GM23338 (cell line): ENCODE measurements around the gene LLGL2. TPM values are rescaled to one million over a fixed set of nuclear protein-coding genes. Genes with fewer than 3 reads are reported as not detected.

Source experiments
- ATAC-seq: fragments of 200-7000 bp; cut with Tn5 transposase; 3 replicates; pipeline ENCODE4 v1.9.1; 2020
- DNase-seq: peaks from one replicate; pipeline ENCODE4 v3.0.0-alpha.2; 2015; ENCODE audit warnings: low spot score
- H2AFZ ChIP-seq: fragments of 200-600 bp; sonication (generic); 2 replicates; pipeline ENCODE4 v1.8.0; 2016; ENCODE audit warnings: antibody characterized with exemption, mild to moderate bottlenecking, moderate library complexity
- H3F3A ChIP-seq: fragments of 200-600 bp; sonication (generic); replicated peaks from 2 replicates; pipeline ENCODE4 v1.8.0; 2017; ENCODE audit warnings: antibody characterized with exemption, mixed run types, low read depth
- H3K27ac ChIP-seq: fragments of 200-600 bp; sonication (generic); 2 replicates; pipeline ENCODE4 v1.6.1; 2016; ENCODE audit warnings: low read depth
- H3K27me3 ChIP-seq: fragments of 200-600 bp; sonication (generic); 2 replicates; pipeline ENCODE4 v1.8.0; 2016; ENCODE audit warnings: mild to moderate bottlenecking, mixed run types, moderate library complexity; ENCODE audit not compliant: insufficient read depth
- H3K36me3 ChIP-seq: fragments of 200-600 bp; sonication (generic); 2 replicates; pipeline ENCODE4 v1.8.0; 2016; ENCODE audit warnings: mild to moderate bottlenecking; ENCODE audit not compliant: insufficient read depth
- H3K4me1 ChIP-seq: fragments of 200-600 bp; sonication (generic); 2 replicates; pipeline ENCODE4 v1.8.0; 2016; ENCODE audit warnings: mild to moderate bottlenecking, moderate library complexity; ENCODE audit not compliant: insufficient read depth
- H3K4me2 ChIP-seq: fragments of 200-600 bp; sonication (generic); 2 replicates; pipeline ENCODE4 v1.7.1; 2017; ENCODE audit warnings: mixed run types
- H3K4me3 ChIP-seq: fragments of 200-600 bp; sonication (generic); 2 replicates; pipeline ENCODE4 v1.6.1; 2016; ENCODE audit warnings: mixed run types
- H3K79me2 ChIP-seq: fragments of 200-600 bp; sonication (generic); replicated peaks from 2 replicates; pipeline ENCODE4 v1.8.0; 2017; ENCODE audit warnings: mild to moderate bottlenecking; ENCODE audit not compliant: insufficient read depth
- H3K9me2 ChIP-seq: fragments of 200-600 bp; sonication (generic); 2 replicates; pipeline ENCODE4 v1.8.0; 2017; ENCODE audit not compliant: insufficient read depth
- H4K20me1 ChIP-seq: fragments of 200-600 bp; sonication (generic); replicated peaks from 2 replicates; pipeline ENCODE4 v1.8.0; 2017; ENCODE audit warnings: mild to moderate bottlenecking; ENCODE audit not compliant: insufficient read depth
- H3K27ac Mint-ChIP-seq: 2 replicates; pipeline ENCODE4 v1.8.0; 2020; ENCODE audit warnings: inconsistent platforms, mild to moderate bottlenecking, moderate library complexity, mixed read lengths
- H3K27me3 Mint-ChIP-seq: 3 replicates; pipeline ENCODE4 v1.8.0; 2022; ENCODE audit warnings: low read depth, mild to moderate bottlenecking, moderate library complexity, mixed read lengths, inconsistent platforms; ENCODE audit not compliant: insufficient read depth, poor library complexity
- H3K36me3 Mint-ChIP-seq: 3 replicates; pipeline ENCODE4 v1.8.0; 2021; ENCODE audit warnings: low read depth, mild to moderate bottlenecking, inconsistent platforms, moderate library complexity, mixed read lengths
- H3K4me1 Mint-ChIP-seq: 3 replicates; pipeline ENCODE4 v1.8.0; 2020; ENCODE audit warnings: mild to moderate bottlenecking, inconsistent platforms, mixed read lengths
- H3K4me3 Mint-ChIP-seq: 3 replicates; pipeline ENCODE4 v1.8.0; 2021; ENCODE audit warnings: moderate library complexity, mild to moderate bottlenecking, inconsistent platforms, mixed read lengths
- H3K9me3 Mint-ChIP-seq: 3 replicates; pipeline ENCODE4 v1.8.0; 2020; ENCODE audit warnings: moderate library complexity, mild to moderate bottlenecking, inconsistent platforms, mixed read lengths
- CREB1 ChIP-seq: fragments of 250-450 bp; sonication (Bioruptor Pico); IDR thresholded peaks from 2 replicates; pipeline ENCODE4 v1.5.0; 2020; ENCODE audit warnings: low read depth, mild to moderate bottlenecking, moderate library complexity
- ETS1 ChIP-seq: IDR thresholded peaks from 2 replicates; pipeline ENCODE4 v1.6.1; 2016; ENCODE audit warnings: antibody characterized with exemption
- EZH2phosphoT487 ChIP-seq: fragments of 200-600 bp; sonication (generic); IDR thresholded peaks from one replicate; pipeline ENCODE4 v1.8.1; 2018; ENCODE audit warnings: antibody characterized with exemption; ENCODE audit not compliant: unreplicated experiment
- JUNB ChIP-seq: IDR thresholded peaks from one replicate; pipeline ENCODE4 v1.6.1; 2016; ENCODE audit warnings: antibody characterized with exemption; ENCODE audit not compliant: unreplicated experiment
- NANOG ChIP-seq: IDR thresholded peaks from 2 replicates; pipeline ENCODE4 v1.6.1; 2016; ENCODE audit warnings: antibody characterized with exemption, borderline replicate concordance
- ZNF114 ChIP-seq: fragments of 250-450 bp; sonication (Bioruptor Pico); IDR thresholded peaks from 2 replicates; pipeline ENCODE4 v1.5.0; 2020; ENCODE audit warnings: mild to moderate bottlenecking, moderate library complexity
- ZNF331 ChIP-seq: fragments of 250-450 bp; sonication (Bioruptor Pico); IDR thresholded peaks from 2 replicates; pipeline ENCODE4 v1.5.0; 2020; ENCODE audit warnings: low read depth, mild to moderate bottlenecking, moderate library complexity
- polyA plus RNA-seq: library from polyadenylated mRNA; unstranded; fragments of >200 nt; fragmentation: Nextera tagmentation; extraction: Ambion mirVana; gene quantifications from 2 replicates; pipeline ENCODE4 v1.2.1, GENCODE V29; 2016
- total RNA-seq: library from RNA; depleted of rRNA; stranded (reverse); fragments of >200 nt; shearing (Covaris generic); gene quantifications from 2 replicates; pipeline ENCODE4 v1.2.3, GENCODE V29; 2014
- TF ChIP-seq, protein P1 (sequence below): fragments of 250-450 bp; sonication (Bioruptor Pico); IDR thresholded peaks from 2 replicates; pipeline ENCODE4 v1.5.0; 2020; ENCODE audit warnings: mild to moderate bottlenecking, moderate library complexity
- TF ChIP-seq, protein P2 (sequence below), 2 experiments: fragments of 200-600 bp in 1 of 2; sonication (generic) in 1 of 2; conservative IDR thresholded peaks; 2 replicates each; pipeline versions ENCODE4 v1.5.1 to v1.6.1; 2016 to 2017; ENCODE audit warnings: antibody characterized with exemption in 2 of 2, low read depth in 2 of 2, mild to moderate bottlenecking in 2 of 2, moderate library complexity in 1 of 2

LLGL2 gene
- total and polyA plus RNA-seq, 2 experiments from 2014 or later, result 62.5 to 78.5 TPM

GRCh38 chr17:75589012-75589918 lies 63.8 kb downstream of the LLGL2 start (continued):
- TF ChIP-seq, protein P1, sequence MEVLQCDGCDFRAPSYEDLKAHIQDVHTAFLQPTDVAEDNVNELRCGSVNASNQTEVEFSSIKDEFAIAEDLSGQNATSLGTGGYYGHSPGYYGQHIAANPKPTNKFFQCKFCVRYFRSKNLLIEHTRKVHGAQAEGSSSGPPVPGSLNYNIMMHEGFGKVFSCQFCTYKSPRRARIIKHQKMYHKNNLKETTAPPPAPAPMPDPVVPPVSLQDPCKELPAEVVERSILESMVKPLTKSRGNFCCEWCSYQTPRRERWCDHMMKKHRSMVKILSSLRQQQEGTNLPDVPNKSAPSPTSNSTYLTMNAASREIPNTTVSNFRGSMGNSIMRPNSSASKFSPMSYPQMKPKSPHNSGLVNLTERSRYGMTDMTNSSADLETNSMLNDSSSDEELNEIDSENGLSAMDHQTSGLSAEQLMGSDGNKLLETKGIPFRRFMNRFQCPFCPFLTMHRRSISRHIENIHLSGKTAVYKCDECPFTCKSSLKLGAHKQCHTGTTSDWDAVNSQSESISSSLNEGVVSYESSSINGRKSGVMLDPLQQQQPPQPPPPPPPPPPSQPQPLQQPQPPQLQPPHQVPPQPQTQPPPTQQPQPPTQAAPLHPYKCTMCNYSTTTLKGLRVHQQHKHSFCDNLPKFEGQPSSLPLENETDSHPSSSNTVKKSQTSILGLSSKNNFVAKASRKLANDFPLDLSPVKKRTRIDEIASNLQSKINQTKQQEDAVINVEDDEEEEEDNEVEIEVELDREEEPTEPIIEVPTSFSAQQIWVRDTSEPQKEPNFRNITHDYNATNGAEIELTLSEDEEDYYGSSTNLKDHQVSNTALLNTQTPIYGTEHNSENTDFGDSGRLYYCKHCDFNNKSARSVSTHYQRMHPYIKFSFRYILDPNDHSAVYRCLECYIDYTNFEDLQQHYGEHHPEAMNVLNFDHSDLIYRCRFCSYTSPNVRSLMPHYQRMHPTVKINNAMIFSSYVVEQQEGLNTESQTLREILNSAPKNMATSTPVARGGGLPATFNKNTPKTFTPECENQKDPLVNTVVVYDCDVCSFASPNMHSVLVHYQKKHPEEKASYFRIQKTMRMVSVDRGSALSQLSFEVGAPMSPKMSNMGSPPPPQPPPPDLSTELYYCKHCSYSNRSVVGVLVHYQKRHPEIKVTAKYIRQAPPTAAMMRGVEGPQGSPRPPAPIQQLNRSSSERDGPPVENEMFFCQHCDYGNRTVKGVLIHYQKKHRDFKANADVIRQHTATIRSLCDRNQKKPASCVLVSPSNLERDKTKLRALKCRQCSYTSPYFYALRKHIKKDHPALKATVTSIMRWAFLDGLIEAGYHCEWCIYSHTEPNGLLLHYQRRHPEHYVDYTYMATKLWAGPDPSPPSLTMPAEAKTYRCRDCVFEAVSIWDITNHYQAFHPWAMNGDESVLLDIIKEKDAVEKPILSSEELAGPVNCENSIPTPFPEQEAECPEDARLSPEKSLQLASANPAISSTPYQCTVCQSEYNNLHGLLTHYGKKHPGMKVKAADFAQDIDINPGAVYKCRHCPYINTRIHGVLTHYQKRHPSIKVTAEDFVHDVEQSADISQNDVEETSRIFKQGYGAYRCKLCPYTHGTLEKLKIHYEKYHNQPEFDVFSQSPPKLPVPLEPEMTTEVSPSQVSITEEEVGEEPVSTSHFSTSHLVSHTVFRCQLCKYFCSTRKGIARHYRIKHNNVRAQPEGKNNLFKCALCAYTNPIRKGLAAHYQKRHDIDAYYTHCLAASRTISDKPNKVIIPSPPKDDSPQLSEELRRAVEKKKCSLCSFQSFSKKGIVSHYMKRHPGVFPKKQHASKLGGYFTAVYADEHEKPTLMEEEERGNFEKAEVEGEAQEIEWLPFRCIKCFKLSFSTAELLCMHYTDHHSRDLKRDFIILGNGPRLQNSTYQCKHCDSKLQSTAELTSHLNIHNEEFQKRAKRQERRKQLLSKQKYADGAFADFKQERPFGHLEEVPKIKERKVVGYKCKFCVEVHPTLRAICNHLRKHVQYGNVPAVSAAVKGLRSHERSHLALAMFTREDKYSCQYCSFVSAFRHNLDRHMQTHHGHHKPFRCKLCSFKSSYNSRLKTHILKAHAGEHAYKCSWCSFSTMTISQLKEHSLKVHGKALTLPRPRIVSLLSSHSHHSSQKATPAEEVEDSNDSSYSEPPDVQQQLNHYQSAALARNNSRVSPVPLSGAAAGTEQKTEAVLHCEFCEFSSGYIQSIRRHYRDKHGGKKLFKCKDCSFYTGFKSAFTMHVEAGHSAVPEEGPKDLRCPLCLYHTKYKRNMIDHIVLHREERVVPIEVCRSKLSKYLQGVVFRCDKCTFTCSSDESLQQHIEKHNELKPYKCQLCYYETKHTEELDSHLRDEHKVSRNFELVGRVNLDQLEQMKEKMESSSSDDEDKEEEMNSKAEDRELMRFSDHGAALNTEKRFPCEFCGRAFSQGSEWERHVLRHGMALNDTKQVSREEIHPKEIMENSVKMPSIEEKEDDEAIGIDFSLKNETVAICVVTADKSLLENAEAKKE (CRISPR knock-in tag), result no peak
- TF ChIP-seq, protein P2, sequence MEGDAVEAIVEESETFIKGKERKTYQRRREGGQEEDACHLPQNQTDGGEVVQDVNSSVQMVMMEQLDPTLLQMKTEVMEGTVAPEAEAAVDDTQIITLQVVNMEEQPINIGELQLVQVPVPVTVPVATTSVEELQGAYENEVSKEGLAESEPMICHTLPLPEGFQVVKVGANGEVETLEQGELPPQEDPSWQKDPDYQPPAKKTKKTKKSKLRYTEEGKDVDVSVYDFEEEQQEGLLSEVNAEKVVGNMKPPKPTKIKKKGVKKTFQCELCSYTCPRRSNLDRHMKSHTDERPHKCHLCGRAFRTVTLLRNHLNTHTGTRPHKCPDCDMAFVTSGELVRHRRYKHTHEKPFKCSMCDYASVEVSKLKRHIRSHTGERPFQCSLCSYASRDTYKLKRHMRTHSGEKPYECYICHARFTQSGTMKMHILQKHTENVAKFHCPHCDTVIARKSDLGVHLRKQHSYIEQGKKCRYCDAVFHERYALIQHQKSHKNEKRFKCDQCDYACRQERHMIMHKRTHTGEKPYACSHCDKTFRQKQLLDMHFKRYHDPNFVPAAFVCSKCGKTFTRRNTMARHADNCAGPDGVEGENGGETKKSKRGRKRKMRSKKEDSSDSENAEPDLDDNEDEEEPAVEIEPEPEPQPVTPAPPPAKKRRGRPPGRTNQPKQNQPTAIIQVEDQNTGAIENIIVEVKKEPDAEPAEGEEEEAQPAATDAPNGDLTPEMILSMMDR (conservative IDR thresholded peaks at IDR 0.05; ENCODE audit: low read depth in 2 of 2), result peak; percentile 38 to 59

- H3K4me2 ChIP-seq, result peak overlapping the region; percentile 77
- H2AFZ ChIP-seq, result 0 out of 2 replicates have a peak overlapping the region, but pooled peaks have one; percentile 10
- no peaks in the 10 kb centered on the region for H3K36me3 ChIP-seq
- H3F3A ChIP-seq, result no peaks in the 10 kb centered on the region
- no peak for ATAC-seq
- Mint-ChIP-seq H3K4me3 (no peak overlapping the region; the same call in 2 of the 3 replicates), H3K36me3 (no peaks in the 10 kb centered on the region; the same call in 2 of the 3 replicates), H3K4me1 (no peaks in the 10 kb centered on the region), H3K27ac (no peak overlapping the region), H3K27me3 (peaks cover 27% of the 10 kb centered on the region), H3K9me3 (peaks cover 11% of the 10 kb centered on the region)
- H3K4me1 ChIP-seq, result peaks cover 6% of the 10 kb centered on the region
- H3K79me2 ChIP-seq, result no peaks in the 10 kb centered on the region
- H3K9me2 ChIP-seq, result no peaks in the 10 kb centered on the region
- no peak overlapping the region for H3K27ac ChIP-seq
- H3K4me3 ChIP-seq, result peak overlapping the region; percentile 56
- no peak for DNase-seq
- H3K27me3 ChIP-seq, result peaks cover 11% of the 10 kb centered on the region
- no peaks in the 10 kb centered on the region for H4K20me1 ChIP-seq
- TF ChIP-seq CREB1 (CRISPR knock-in tag) (no peak), ZNF114 (CRISPR knock-in tag) (no peak), EZH2phosphoT487 (no peak), NANOG (no peak), ZNF331 (CRISPR knock-in tag) (no peak), JUNB (no peak), ETS1 (no peak)
- TF ChIP-seq, protein P2 (conservative IDR thresholded peaks at IDR 0.05; ENCODE audit: low read depth in 2 of 2), result no peak
These were observed 64.4 kb downstream of the LLGL2 start for GRCh38 chr17:75589919-75590303.
